ENCODE data around the gene TPM4.

The TPM4 gene

DNA sequence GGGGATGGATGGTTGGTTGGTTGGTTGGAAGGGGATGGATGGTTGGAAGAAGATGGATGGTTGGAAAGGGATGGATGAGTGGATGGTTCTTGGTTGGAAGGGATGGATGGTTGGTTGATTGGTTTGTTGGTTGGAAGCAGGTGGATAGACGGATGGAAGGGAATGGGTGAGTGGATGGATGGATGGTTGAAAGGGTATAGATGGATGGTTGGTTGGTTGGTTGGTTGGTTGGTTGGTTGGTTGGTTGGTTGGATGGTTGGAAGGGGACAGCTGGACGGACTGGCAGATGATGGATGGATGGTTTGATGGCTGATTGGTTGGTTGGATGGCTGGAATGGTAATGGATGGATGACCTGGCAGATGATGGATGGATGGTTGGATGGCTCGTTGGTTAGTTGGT lies 55.4 kb downstream of the TPM4 start:
- TF ChIP-seq SIN3A (IDR thresholded peaks at IDR 0.05; ENCODE audit: borderline replicate concordance, insufficient read depth, low read length), result no peak
- TF ChIP-seq TAF1 (IDR thresholded peaks at IDR 0.05; ENCODE audit: borderline replicate concordance, insufficient read depth, low read length), result no peak
- TF ChIP-seq, protein P1, sequence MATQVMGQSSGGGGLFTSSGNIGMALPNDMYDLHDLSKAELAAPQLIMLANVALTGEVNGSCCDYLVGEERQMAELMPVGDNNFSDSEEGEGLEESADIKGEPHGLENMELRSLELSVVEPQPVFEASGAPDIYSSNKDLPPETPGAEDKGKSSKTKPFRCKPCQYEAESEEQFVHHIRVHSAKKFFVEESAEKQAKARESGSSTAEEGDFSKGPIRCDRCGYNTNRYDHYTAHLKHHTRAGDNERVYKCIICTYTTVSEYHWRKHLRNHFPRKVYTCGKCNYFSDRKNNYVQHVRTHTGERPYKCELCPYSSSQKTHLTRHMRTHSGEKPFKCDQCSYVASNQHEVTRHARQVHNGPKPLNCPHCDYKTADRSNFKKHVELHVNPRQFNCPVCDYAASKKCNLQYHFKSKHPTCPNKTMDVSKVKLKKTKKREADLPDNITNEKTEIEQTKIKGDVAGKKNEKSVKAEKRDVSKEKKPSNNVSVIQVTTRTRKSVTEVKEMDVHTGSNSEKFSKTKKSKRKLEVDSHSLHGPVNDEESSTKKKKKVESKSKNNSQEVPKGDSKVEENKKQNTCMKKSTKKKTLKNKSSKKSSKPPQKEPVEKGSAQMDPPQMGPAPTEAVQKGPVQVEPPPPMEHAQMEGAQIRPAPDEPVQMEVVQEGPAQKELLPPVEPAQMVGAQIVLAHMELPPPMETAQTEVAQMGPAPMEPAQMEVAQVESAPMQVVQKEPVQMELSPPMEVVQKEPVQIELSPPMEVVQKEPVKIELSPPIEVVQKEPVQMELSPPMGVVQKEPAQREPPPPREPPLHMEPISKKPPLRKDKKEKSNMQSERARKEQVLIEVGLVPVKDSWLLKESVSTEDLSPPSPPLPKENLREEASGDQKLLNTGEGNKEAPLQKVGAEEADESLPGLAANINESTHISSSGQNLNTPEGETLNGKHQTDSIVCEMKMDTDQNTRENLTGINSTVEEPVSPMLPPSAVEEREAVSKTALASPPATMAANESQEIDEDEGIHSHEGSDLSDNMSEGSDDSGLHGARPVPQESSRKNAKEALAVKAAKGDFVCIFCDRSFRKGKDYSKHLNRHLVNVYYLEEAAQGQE (IDR thresholded peaks at IDR 0.05; ENCODE audit: insufficient read depth in 1 of 2, low read depth in 2 of 2, low read length in 2 of 2), result no peak
- no peak for TF ChIP-seq POLR2AphosphoS5 (IDR thresholded peaks at IDR 0.05; ENCODE audit: low read depth, low read length)
- TF ChIP-seq FOXP2 (optimal IDR thresholded peaks at IDR 0.05; ENCODE audit: borderline replicate concordance, extremely low read depth, extremely low read length, insufficient read depth), result no peak

- no peak for TF ChIP-seq SIN3A (IDR thresholded peaks at IDR 0.05; ENCODE audit: borderline replicate concordance, insufficient read depth, low read length)
- no peak for TF ChIP-seq TAF1 (IDR thresholded peaks at IDR 0.05; ENCODE audit: borderline replicate concordance, insufficient read depth, low read length)
- no peak for TF ChIP-seq FOXP2 (optimal IDR thresholded peaks at IDR 0.05; ENCODE audit: borderline replicate concordance, extremely low read depth, extremely low read length, insufficient read depth)
- TF ChIP-seq POLR2AphosphoS5 (IDR thresholded peaks at IDR 0.05; ENCODE audit: low read depth, low read length), result no peak
- TF ChIP-seq, protein P1 (IDR thresholded peaks at IDR 0.05; ENCODE audit: insufficient read depth in 1 of 2, low read depth in 2 of 2, low read length in 2 of 2), result no peak
Observed at GRCh38 chr19:16133818-16134217, 57.5 kb downstream of the TPM4 start.

- TF ChIP-seq SIN3A (IDR thresholded peaks at IDR 0.05; ENCODE audit: borderline replicate concordance, insufficient read depth, low read length) (no peak), FOXP2 (optimal IDR thresholded peaks at IDR 0.05; ENCODE audit: borderline replicate concordance, extremely low read depth, extremely low read length, insufficient read depth) (no peak), TAF1 (IDR thresholded peaks at IDR 0.05; ENCODE audit: borderline replicate concordance, insufficient read depth, low read length) (no peak), POLR2AphosphoS5 (IDR thresholded peaks at IDR 0.05; ENCODE audit: low read depth, low read length) (no peak)
- TF ChIP-seq, protein P1 (IDR thresholded peaks at IDR 0.05; ENCODE audit: insufficient read depth in 1 of 2, low read depth in 2 of 2, low read length in 2 of 2), result no peak
Observed at GRCh38 chr19:16134510-16134909, 58.2 kb downstream of the TPM4 start.

- TF ChIP-seq TAF1 (IDR thresholded peaks at IDR 0.05; ENCODE audit: borderline replicate concordance, insufficient read depth, low read length), result no peak
- TF ChIP-seq SIN3A (IDR thresholded peaks at IDR 0.05; ENCODE audit: borderline replicate concordance, insufficient read depth, low read length), result no peak
- no peak for TF ChIP-seq POLR2AphosphoS5 (IDR thresholded peaks at IDR 0.05; ENCODE audit: low read depth, low read length)
- no peak for TF ChIP-seq FOXP2 (optimal IDR thresholded peaks at IDR 0.05; ENCODE audit: borderline replicate concordance, extremely low read depth, extremely low read length, insufficient read depth)
- TF ChIP-seq, protein P1 (IDR thresholded peaks at IDR 0.05; ENCODE audit: insufficient read depth in 1 of 2, low read depth in 2 of 2, low read length in 2 of 2), result no peak
Observed at GRCh38 chr19:16135430-16136127, 59.3 kb downstream of the TPM4 start.

All from PFSK-1 (cell line).